GM23338 (cell line): ENCODE results near the gene EXD3. TPM values are rescaled to one million over a fixed set of nuclear protein-coding genes. Genes with fewer than 3 reads are reported as not detected.

ENCODE experiments used
- NANOG ChIP-seq: IDR thresholded peaks from 2 replicates; pipeline ENCODE4 v1.6.1; 2016; ENCODE audit warnings: antibody characterized with exemption, borderline replicate concordance
- REST ChIP-seq: IDR thresholded peaks from one replicate; pipeline ENCODE4 v1.6.1; 2018; ENCODE audit warnings: antibody characterized with exemption; ENCODE audit not compliant: unreplicated experiment
- STAT1 ChIP-seq: IDR thresholded peaks from one replicate; pipeline ENCODE4 v1.6.1; 2016; ENCODE audit warnings: antibody characterized with exemption; ENCODE audit not compliant: unreplicated experiment
- ZNF462 ChIP-seq: fragments of 250-450 bp; sonication (Bioruptor Pico); IDR thresholded peaks from 2 replicates; pipeline ENCODE4 v1.5.0; 2020; ENCODE audit warnings: mild to moderate bottlenecking, moderate library complexity
- polyA plus RNA-seq: library from polyadenylated mRNA; unstranded; fragments of >200 nt; fragmentation: Nextera tagmentation; extraction: Ambion mirVana; gene quantifications from 2 replicates; pipeline ENCODE4 v1.2.1, GENCODE V29; 2016
- total RNA-seq: library from RNA; depleted of rRNA; stranded (reverse); fragments of >200 nt; shearing (Covaris generic); gene quantifications from 2 replicates; pipeline ENCODE4 v1.2.3, GENCODE V29; 2014

The EXD3 gene
- total and polyA plus RNA-seq, 2 experiments from 2014 or later, result 3.6 to 9.7 TPM

GRCh38 chr9:137402746-137403145 is 20.2 kb downstream of the EXD3 start (continued):
- TF ChIP-seq ZNF462 (CRISPR knock-in tag) (no peak), STAT1 (no peak), REST (no peak), NANOG (no peak)
